GM21576 (cell line): Measurements from ENCODE around the gene INAFM1.

Source experiments
- ATAC-seq: cut with Tn5 transposase; IDR thresholded peaks from one replicate; pipeline ENCODE4 v1.9.1; 2021; ENCODE audit warnings: mild to moderate bottlenecking, moderate library complexity; ENCODE audit not compliant: unreplicated experiment

The INAFM1 gene

DNA sequence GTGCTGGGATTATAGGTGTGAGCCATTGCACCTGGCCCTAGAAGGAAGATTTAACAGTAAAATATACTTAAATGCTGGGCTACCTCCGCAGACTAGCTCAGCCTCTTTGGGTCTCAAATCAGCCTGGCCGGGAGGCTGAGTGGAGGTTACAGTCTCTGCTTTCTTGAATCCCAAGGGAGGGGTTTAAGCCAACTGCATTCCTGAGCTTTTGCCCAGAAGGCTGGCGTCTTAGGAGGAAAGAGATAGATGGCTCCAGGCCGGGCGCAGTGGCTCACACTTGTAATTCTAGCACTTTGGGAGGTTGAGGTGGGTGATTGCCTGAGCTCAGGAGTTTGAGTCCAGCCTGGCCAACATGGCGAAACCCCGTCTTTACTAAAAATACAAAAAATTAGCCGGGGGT is 34.4 kb downstream of the INAFM1 start:
- ATAC-seq, result no peak

DNA sequence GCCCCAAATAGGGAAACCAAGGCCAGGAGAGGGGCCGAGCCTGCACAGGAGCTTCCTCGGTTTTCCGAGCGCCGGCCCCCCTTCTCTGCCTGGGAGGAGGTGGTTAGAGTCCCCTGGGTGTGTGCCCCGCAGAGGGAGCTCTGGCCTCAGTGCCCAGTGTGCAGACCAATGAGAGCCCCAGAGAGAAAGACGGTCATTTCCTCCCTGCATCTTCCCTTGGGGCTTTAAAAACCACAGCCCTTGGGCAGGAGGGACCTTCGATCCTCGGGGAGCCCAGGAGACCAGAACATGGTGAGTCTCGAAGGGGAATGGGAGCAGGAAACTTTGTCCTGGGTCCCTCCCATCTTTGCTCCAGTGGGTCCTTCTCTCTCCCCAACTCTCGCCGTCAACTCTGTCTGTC is 34.9 kb downstream of the INAFM1 start, which contains the start of gene C5AR1:
TSS of gene C5AR1 (plus strand) at position 254 of the 400 bp plus-strand sequence. CDS start at position 289, 35 bp downstream.
- no peak for ATAC-seq

DNA sequence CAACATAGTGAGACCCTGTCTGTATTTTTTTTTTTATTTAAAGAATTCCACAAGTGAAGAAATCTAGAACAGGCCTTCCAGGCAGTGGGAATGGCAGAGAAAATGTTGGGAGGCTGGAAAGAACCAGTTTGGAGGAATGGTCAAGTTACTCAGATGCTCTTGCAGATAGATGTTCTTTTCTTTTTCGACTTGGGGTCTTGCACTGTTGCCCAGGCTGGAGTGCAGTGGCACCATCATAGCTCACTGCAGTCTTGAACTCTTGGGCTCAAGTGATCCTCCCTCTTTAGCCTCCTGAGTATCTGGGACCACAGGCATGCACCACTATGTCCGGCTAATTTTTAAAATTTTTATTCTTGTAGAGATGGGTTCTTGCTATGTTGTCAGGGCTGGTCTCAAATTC is 35.6 kb downstream of the INAFM1 start:
- no peak for ATAC-seq

DNA sequence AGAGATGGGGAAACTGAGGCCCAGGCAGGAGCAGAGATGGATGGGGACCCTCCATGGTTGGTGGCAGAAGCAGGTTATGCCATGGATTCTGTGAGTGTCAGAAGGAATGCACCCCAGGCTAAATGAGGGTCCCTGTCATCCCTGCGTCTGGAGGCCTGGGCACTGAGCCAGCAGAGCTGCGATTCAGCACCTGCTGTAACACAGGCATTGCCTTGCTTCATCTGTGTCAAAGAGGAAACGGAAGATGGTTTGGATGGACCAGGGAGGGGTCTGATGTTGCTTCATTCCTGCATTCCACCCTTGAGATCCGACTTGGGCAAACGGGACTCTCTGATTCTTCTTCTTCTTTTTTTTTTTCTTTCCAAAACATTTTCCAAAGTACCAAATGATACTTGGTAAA is 36.1 kb downstream of the INAFM1 start:
- no peak for ATAC-seq

DNA sequence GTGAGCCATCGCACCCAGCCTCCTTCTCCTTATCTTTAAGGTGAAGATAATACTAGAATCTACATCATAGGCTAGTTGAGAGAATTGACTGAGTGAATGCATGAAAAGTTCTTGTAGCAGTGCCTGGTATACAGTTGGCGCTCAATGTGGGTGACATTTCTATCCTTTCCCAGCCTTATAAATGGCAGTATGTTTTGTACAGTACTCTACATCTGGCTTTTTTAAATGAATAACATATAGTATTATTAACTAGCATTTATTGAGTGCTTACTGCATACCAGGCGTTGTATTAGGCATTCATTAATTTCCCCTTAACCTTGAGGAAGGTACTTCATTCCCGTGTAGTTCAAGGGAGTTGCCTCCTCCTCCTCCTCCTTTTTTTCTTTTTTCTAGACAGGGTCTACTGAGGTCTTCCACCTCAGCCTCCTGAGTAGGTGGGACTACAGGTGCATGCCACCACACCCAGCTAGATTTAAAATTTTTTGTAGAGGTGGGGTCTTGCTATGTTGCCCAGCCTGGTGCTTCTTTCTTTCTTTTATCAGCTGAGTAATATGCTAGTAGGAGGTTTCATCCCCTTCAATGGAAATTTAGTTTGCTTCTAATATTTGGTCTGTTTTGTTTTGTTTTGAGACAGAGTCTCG is 37.8 kb downstream of the INAFM1 start:
- ATAC-seq, result no peak

DNA sequence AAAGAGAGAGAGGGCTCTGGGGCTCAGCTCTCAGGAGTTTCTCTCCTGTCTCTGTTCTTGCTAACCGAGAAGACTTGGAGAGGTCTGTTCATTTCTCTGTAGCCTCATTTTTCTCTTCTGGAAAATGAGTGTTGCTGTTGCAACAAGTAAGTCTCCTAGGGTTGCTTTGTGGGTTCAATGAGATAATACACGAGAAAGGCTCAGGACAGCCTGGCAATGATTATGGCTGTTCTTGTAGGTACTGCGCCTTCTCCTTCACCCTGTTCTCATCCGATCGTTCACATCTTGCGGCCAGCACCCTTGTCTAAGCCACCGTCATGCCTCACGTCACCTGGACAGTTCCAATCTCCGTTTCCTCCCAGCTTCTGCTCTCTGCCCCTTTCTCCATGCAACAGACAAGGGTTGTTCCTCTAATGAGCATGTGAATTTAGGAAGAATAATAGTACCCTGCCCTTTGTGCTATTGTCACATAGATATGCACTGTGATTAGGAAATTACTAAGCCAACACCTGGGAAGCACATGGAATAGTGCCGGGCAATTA is 39.1 kb downstream of the INAFM1 start:
- ATAC-seq, result no peak

DNA sequence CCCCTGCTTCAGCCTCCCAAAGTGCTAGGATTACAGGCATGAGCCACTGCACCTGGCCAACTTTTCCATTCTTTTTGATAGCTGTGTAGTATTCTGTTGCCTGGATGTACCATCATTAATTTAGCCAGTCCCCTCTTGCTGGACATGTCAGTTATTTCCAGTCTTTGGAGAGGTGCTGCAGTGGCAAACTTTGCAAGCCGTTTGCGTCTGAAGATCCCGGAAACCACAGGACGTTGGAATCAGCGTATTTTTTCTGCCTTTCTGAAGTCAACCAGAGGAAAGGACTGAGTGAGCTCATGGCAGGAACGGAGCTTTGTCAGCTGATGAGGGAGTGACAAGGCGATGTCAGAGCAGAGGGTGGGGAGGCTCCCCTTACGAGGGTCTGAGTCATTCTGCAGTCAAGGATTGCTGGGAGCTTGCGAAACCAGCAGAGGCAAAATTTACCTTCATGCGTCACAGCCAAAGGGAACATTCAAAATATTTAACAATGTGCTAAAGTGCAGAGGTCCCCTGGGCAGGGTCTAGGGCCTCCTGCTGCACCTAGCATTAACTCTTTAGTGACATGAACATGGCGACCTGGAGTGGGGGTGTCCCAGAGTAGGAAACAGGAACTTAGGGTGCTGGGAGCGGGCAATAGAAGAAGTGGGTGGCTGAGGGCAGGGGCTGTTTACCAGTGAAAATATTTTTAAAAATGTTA is 40.6 kb downstream of the INAFM1 start:
- no peak for ATAC-seq

DNA sequence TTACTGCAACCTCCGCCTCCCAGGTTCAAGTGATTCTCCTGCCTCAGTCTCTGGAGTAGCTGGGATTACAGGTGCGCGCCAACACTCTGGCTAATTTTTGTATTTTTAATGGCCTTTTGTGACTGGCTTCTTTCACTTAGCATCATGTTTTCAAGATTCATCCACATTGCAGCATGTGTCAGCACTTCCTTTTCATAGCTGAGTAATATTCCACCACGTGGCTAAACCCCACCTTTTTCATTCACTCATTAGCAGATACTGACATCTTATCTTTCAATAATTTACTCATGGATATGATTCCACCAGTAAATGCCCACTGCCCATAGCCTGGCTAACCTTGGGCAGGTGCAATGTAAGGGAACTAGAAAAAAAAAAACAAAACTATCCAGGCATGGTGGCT is 41.8 kb downstream of the INAFM1 start:
- ATAC-seq, result no peak

DNA sequence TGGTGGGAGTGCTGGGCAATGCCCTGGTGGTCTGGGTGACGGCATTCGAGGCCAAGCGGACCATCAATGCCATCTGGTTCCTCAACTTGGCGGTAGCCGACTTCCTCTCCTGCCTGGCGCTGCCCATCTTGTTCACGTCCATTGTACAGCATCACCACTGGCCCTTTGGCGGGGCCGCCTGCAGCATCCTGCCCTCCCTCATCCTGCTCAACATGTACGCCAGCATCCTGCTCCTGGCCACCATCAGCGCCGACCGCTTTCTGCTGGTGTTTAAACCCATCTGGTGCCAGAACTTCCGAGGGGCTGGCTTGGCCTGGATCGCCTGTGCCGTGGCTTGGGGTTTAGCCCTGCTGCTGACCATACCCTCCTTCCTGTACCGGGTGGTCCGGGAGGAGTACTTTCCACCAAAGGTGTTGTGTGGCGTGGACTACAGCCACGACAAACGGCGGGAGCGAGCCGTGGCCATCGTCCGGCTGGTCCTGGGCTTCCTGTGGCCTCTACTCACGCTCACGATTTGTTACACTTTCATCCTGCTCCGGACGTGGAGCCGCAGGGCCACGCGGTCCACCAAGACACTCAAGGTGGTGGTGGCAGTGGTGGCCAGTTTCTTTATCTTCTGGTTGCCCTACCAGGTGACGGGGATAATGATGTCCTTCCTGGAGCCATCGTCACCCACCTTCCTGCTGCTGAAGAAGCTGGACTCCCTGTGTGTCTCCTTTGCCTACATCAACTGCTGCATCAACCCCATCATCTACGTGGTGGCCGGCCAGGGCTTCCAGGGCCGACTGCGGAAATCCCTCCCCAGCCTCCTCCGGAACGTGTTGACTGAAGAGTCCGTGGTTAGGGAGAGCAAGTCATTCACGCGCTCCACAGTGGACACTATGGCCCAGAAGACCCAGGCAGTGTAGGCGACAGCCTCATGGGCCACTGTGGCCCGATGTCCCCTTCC is 45.5 kb downstream of the INAFM1 start:
- no peak for ATAC-seq

DNA sequence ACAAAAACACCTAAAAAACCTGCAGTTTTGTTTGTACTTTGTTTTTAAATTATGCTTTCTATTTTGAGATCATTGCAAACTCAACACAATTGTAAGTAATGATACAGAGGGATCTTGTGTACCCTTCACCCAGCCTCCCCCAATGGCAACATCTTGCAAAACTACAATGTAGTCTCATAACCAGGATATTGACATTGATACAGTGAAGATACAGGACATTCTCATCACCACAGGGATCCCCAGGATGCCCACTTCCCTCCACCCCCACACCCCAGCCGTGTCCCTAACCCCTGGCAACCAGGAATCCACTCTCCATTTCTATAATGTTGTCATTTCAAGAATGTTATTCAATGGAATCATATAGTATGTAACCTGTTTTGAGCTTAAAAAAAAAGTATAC is 46.9 kb downstream of the INAFM1 start:
- ATAC-seq, result no peak

DNA sequence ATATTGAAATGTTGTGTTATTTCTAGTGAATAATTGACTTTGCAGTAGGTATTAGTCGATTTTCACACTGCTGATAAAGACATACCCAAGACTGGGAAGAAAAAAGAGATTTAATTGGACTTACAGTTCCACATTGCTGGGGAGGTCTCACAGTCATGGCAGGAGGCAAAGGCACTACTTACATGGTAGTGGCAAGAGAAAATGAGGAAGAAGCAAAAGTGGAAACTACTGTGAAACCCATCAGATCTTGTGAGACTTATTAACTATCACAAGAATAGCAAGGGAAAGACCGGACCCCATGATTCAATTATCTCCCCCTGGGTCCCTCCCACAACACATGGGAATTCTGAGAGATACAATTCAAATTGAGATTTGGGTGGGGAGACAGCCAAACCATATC is 47.4 kb downstream of the INAFM1 start:
- no peak for ATAC-seq

DNA sequence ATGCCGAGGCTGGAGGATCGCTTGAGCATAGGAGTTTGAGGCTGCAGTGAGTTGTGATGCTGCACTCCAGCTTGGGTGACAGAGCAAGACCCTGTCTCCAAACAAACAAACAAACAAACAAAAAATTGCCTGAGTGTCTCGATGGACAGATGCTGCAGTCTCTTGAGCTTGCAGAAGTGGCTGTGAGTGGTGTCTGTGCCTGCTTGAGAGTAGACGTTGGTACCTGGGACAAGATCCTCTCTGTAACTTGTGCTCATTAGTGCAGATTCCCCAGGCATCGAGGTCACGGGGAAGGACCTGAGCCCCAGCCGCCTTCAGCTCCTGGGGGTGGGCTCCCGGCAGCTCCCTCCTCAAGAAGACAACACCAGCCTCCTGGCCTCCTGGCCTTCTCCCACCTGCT is 48.7 kb downstream of the INAFM1 start:
- ATAC-seq, result no peak

DNA sequence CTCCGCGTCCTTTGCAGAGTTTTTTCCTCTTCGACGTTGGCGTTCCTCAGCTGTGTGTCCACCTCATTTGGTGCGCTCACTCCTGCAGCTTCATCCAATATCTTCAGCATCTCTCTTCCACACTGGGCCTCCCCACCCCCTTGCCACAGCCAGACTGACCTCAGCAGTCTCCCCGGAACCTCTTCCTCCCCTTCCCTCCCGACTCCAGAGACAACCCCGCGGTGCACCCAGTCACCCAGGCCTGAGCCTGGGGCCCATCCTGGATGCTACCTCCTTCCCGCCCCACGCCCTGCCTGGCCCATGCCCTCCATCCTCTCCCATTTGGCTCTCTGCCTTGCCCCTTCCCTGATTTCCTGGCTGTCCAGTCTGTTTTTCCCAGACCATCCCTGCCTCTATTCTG is 49.2 kb downstream of the INAFM1 start:
- no peak for ATAC-seq

DNA sequence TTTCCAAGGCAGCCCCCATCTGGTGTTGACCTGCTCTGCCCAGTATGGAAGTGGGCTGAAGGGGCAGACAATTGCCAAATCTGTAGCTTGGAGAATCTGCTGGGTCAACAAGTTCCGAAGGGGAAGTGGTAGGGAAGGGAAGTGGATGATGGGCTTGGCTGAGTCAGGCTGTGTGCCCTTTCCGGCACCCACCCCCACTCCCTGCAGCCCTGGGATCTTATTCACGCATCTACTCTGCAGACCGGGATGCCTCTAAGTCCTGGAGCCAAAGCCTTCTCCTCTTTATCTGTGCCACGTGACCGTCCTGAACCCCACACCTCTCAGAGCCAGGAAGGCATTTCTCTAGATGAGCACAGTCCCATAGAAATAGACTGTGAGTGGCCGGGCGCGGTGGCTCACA is 49.8 kb downstream of the INAFM1 start:
- ATAC-seq, result no peak
